NCI-H1417 (cell line): Measurements from ENCODE around the gene HJV.

Experiments used
- DNase-seq, 3 experiments: peaks; one replicate each; lab custom pipeline; 2025; lab: John Stamatoyannopoulos, UW

The HJV gene

DNA sequence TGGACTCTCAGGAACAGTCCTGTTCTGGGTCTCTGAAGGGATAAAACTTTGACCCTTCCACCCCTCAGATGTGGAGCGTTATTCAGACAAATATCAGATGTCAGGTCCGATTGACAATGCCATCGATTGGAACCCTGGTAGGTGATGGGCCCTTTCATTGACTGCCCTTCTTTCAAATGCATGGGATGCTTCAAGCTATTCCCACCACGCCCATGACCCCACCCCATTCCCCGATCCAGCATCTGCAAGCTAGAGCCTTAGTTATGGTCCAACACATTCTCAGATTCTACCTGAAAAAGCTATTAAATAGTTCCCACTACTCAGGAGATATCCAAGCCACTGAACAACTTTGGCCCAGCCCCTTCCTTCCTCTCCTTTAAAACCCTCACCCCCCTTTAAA lies 44.5 kb downstream of the HJV start:
- no peak for DNase-seq

DNA sequence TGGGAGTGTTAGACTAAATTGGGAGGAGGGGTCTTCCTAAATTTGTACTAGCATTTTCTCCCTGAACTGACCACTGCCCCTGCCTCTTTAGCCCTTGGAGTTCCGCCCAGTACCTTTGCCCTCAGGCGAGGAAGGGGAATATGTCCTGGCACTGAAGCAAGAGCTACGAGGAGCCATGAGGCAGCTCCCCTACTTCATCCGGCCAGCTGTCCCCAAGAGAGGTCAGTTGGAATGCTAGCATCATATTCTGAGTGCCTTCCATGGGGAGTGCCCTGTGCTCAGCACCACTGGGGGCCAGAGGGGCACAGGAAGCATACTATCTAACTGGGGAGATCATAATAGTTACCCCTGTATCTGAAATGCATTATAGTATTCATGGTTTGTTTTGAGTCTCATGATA lies 46.3 kb downstream of the HJV start:
- DNase-seq, result no peak

DNA sequence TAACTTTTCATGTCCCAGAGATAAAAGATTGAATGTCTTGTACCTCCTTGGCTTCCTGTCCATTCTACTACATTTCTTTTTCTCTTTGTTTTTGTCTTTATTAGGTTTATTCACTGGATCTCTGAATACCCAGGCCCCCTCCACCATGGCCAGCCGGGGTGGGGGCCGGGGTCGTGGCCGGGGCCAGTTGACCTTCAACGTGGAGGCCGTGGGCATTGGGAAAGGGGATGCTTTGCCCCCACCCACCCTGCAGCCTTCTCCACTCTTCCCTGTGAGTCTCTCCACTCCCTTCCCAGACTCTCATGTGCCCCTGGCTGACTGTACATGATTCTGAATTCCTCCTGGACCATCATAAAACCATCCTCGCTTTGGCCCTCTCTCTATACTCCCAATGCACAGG lies 46.8 kb downstream of the HJV start:
- no peak for DNase-seq

DNA sequence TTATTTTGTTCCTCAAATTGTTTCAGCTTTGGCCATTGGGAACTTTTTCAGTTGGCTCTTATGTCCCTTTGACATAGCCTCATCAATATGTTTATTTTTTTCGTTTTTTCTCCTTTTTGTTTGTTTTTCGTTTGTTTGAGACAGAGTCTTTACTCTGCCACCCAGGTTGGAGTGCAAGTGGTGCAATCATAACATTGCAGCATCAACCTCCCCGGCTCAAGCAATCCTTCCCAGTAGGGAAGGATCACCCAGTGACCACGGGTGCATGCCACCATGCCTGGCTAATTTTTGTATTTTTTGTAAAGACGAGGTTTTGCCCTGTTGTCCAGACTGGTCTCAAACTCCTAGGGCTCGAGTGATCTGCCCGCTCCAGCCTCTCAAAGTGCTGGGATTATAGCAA lies 49.0 kb downstream of the HJV start:
- DNase-seq, result no peak
